K562 (cell line): ENCODE results near the gene ARHGDIA. TPM values are rescaled to one million over a fixed set of nuclear protein-coding genes. Genes with fewer than 3 reads are reported as not detected.

Source experiments
- E2F4 ChIP-seq: sonication (generic); formaldehyde crosslinking; IDR thresholded peaks from 2 replicates; pipeline ENCODE4 v1.8.0; 2022; ENCODE audit warnings: mild to moderate bottlenecking, low read depth, missing genetic modification reagents
- E2F6 ChIP-seq, 2 experiments: IDR thresholded peaks; 2 replicates each; pipeline ENCODE4 v1.6.1; 2011; ENCODE audit warnings: borderline replicate concordance in 1 of 2, control low read depth in 1 of 2, low read depth in 1 of 2, low read length in 1 of 2, mild to moderate bottlenecking in 1 of 2, mixed read lengths in 1 of 2, moderate library complexity in 1 of 2; ENCODE audit not compliant: insufficient read depth in 1 of 2, insufficient read length in 1 of 2, poor library complexity in 1 of 2, severe bottlenecking in 1 of 2; ENCODE audit errors: extremely low read depth in 1 of 2
- ETS1 ChIP-seq: conservative IDR thresholded peaks from 2 replicates; pipeline ENCODE4 v1.6.1; 2011; ENCODE audit warnings: low read depth, mild to moderate bottlenecking, low read length; ENCODE audit not compliant: control insufficient read depth
- ETV1 ChIP-seq: fragments of 450-650 bp; conservative IDR thresholded peaks from 2 replicates; pipeline ENCODE4 v1.6.1; 2016; ENCODE audit warnings: missing genetic modification characterization, control low read depth, low read depth, missing compliant biosample characterization
- GABPB1 ChIP-seq: sonication (generic); formaldehyde crosslinking; IDR thresholded peaks from 2 replicates; pipeline ENCODE4 v1.8.0; 2022; ENCODE audit warnings: mild to moderate bottlenecking, missing genetic modification reagents
- GTF2A2 ChIP-seq: IDR thresholded peaks from 2 replicates; pipeline ENCODE4 v1.6.1; 2016; ENCODE audit warnings: mild to moderate bottlenecking, missing genetic modification characterization, missing compliant biosample characterization
- HDAC6 ChIP-seq: IDR thresholded peaks from 2 replicates; pipeline ENCODE4 v1.6.1; 2012; ENCODE audit warnings: low read depth, mild to moderate bottlenecking, control low read depth, inconsistent platforms, low read length, moderate library complexity
- HMG20A ChIP-seq: fragments of 450-650 bp; formaldehyde crosslinking; conservative IDR thresholded peaks from 2 replicates; pipeline ENCODE4 v1.4.0; 2020; ENCODE audit warnings: mild to moderate bottlenecking, mixed read lengths
- RBM14 ChIP-seq: fragments of 200-400 bp; formaldehyde crosslinking; IDR thresholded peaks from 2 replicates; pipeline ENCODE4 v1.6.1; 2018; ENCODE audit warnings: low read depth, mild to moderate bottlenecking, low read length, moderate library complexity, borderline replicate concordance; ENCODE audit not compliant: insufficient read depth
- RBM22 ChIP-seq: fragments of 200-400 bp; formaldehyde crosslinking; IDR thresholded peaks from 2 replicates; pipeline ENCODE4 v1.6.1; 2018; ENCODE audit warnings: low read length, low read depth; ENCODE audit not compliant: poor library complexity, severe bottlenecking
- ZNF133 ChIP-seq: fragments of 250-450 bp; sonication (Bioruptor Pico); IDR thresholded peaks from 2 replicates; pipeline ENCODE4 v1.4.0; 2020; ENCODE audit warnings: mild to moderate bottlenecking
- polyA plus RNA-seq, 8 experiments: library from polyadenylated mRNA; depleted of rRNA in 4 of 8; stranded (reverse) in 5 of 8; unstranded in 3 of 8; fragments of >200 nt; fragmentation: Nextera tagmentation in 2 of 8; fragmentation: Illumina TruSeq in 1 of 8; extraction: Ambion mirVana in 2 of 8; extraction: Trizol in 1 of 8; gene quantifications; 2 replicates each; pipeline versions ENCODE4 v1.2.1 to v1.2.3, GENCODE V29; 2011 to 2014; ENCODE audit warnings: inconsistent platforms in 1 of 8, missing spikeins in 1 of 8
- total RNA-seq, 7 experiments: library from RNA; depleted of rRNA in 6 of 7; stranded (reverse); fragments of >200 nt in 6 of 7; fragmentation: Illumina TruSeq in 2 of 7; extraction: Trizol in 2 of 7; gene quantifications; 2 replicates each; pipeline versions ENCODE4 v1.2.1 to v1.2.3, GENCODE V29; 2011 to 2021; ENCODE audit warnings: low replicate concordance in 1 of 7
- TF ChIP-seq, protein P1 (sequence below): fragments of 200-800 bp; sonication (Bioruptor generic); IDR thresholded peaks from 2 replicates; pipeline ENCODE4 v1.6.1; 2017; ENCODE audit warnings: missing genetic modification characterization, missing compliant biosample characterization
- TF ChIP-seq, protein P2 (sequence below), 3 experiments: fragments of 200-800 bp in 1 of 3; sonication (Bioruptor generic) in 1 of 3; sonication (generic) in 1 of 3; formaldehyde crosslinking in 1 of 3; IDR thresholded peaks; 2 replicates each; pipeline versions ENCODE4 v1.6.1 to v1.8.0; 2016 to 2022; ENCODE audit warnings: mild to moderate bottlenecking in 2 of 3, missing compliant biosample characterization in 2 of 3, missing genetic modification characterization in 2 of 3, missing genetic modification reagents in 1 of 3
- TF ChIP-seq, protein P3 (sequence below): fragments of 450-650 bp; conservative IDR thresholded peaks from 2 replicates; pipeline ENCODE4 v1.6.1; 2016; ENCODE audit warnings: missing genetic modification characterization, low read depth, mild to moderate bottlenecking, missing compliant biosample characterization, moderate library complexity
- TF ChIP-seq, protein P4 (sequence below): fragments of 450-650 bp; IDR thresholded peaks from 2 replicates; pipeline ENCODE4 v1.6.1; 2016

The ARHGDIA gene
- total and polyA plus RNA-seq, 9 of the 15 experiments (the other 6 are each of a cell fraction or from before 2014, with no cell fraction given): 9.6 to 340 (median 97.6) TPM

GRCh38 chr17:81868674-81869220 lies 2.4 kb downstream of the ARHGDIA start (continued):
- TF ChIP-seq E2F6 (IDR thresholded peaks at IDR 0.05; ENCODE audit: borderline replicate concordance in 1 of 2, extremely low read depth in 1 of 2, insufficient read depth in 1 of 2, insufficient read length in 1 of 2, low read depth in 1 of 2, low read length in 1 of 2, poor library complexity in 1 of 2, severe bottlenecking in 1 of 2) (peak in 1 of 2 experiments; percentile 59), ETS1 (0 out of 2 replicates have a peak, but pooled peaks have one; percentile 1), RBM22 (peak; percentile 95), RBM14 (0 out of 2 replicates have a peak, but pooled peaks have one; percentile 26), HMG20A (CRISPR knock-in tag) (no peak), E2F4 (peak; percentile 52; the same call in 1 of the 2 replicates), GABPB1 (CRISPR knock-in tag) (0 out of 2 replicates have a peak, but pooled peaks have one; percentile 1), GTF2A2 (tag) (no peak), ZNF133 (0 out of 2 replicates have a peak, but pooled peaks have one; percentile 2), ETV1 (tag) (0 out of 2 replicates have a peak, but pooled peaks have one; percentile 7), HDAC6 (0 out of 2 replicates have a peak, but pooled peaks have one; percentile 44)
- TF ChIP-seq, protein P1, sequence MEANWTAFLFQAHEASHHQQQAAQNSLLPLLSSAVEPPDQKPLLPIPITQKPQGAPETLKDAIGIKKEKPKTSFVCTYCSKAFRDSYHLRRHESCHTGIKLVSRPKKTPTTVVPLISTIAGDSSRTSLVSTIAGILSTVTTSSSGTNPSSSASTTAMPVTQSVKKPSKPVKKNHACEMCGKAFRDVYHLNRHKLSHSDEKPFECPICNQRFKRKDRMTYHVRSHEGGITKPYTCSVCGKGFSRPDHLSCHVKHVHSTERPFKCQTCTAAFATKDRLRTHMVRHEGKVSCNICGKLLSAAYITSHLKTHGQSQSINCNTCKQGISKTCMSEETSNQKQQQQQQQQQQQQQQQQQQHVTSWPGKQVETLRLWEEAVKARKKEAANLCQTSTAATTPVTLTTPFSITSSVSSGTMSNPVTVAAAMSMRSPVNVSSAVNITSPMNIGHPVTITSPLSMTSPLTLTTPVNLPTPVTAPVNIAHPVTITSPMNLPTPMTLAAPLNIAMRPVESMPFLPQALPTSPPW (CRISPR knock-in tag): peak; percentile 91
- TF ChIP-seq, protein P2, sequence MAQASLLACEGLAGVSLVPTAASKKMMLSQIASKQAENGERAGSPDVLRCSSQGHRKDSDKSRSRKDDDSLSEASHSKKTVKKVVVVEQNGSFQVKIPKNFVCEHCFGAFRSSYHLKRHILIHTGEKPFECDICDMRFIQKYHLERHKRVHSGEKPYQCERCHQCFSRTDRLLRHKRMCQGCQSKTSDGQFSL (CRISPR knock-in tag; IDR thresholded peaks at IDR 0.05): no peak
- TF ChIP-seq, protein P2 (tag; IDR thresholded peaks at IDR 0.05): 0 out of 4 replicates have a peak, but pooled peaks of 1 of the 2 experiments have one; percentile 20
- TF ChIP-seq, protein P3, sequence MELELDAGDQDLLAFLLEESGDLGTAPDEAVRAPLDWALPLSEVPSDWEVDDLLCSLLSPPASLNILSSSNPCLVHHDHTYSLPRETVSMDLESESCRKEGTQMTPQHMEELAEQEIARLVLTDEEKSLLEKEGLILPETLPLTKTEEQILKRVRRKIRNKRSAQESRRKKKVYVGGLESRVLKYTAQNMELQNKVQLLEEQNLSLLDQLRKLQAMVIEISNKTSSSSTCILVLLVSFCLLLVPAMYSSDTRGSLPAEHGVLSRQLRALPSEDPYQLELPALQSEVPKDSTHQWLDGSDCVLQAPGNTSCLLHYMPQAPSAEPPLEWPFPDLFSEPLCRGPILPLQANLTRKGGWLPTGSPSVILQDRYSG (tag): no peak
- TF ChIP-seq, protein P4, sequence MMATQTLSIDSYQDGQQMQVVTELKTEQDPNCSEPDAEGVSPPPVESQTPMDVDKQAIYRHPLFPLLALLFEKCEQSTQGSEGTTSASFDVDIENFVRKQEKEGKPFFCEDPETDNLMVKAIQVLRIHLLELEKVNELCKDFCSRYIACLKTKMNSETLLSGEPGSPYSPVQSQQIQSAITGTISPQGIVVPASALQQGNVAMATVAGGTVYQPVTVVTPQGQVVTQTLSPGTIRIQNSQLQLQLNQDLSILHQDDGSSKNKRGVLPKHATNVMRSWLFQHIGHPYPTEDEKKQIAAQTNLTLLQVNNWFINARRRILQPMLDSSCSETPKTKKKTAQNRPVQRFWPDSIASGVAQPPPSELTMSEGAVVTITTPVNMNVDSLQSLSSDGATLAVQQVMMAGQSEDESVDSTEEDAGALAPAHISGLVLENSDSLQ: peak; percentile 72
